A549 treated with CORT108297 at 1 μM for 4 hours (cell line): ENCODE measurements around the gene MAGEA1. TPM values are rescaled to one million over a fixed set of nuclear protein-coding genes. Genes with fewer than 3 reads are reported as not detected.

Source experiments
- total RNA-seq: library from RNA; stranded (reverse); fragments of 200-300 nt; extraction: Qiagen RNA extraction; gene quantifications from 5 replicates; pipeline ENCODE4 v1.2.3, GENCODE V29; 2022

Gene MAGEA1
- total RNA-seq, result 0.09 to 0.21 TPM (median 0.14 TPM) in 5 replicates

GRCh38 chrX:153179131-153179530, at the start of gene MAGEA1:
MAGEA1 (plus strand) TSS chrX:153179284; CDS start chrX:153182390, 3,106 bp downstream.

Other genes starting within 250 kb of the MAGEA1 start
- not detected in 5 replicates for gene PNMA5, start 185.2 kb upstream of the MAGEA1 start, total RNA-seq
- gene PNMA3, start 122.8 kb upstream of the MAGEA1 start, total RNA-seq, result 0.15 to 0.23 TPM (median 0.19 TPM) in 5 replicates
- gene PNMA6A, start 106.8 kb upstream of the MAGEA1 start, total RNA-seq, result 3.6 to 5.8 TPM (median 5.1 TPM) in 5 replicates
- gene PNMA6F, start 142.5 kb downstream of the MAGEA1 start, total RNA-seq, result not detected in 5 replicates
- 4.9 to 5.7 TPM (median 5.1 TPM) in 5 replicates for gene ZNF275, start 154.9 kb downstream of the MAGEA1 start, total RNA-seq
- gene PNMA6E, start 222.1 kb downstream of the MAGEA1 start, total RNA-seq, result 0.03 to 0.05 TPM (median 0.03 TPM) in 3 of 5 replicates, not detected in the others
- gene ZFP92, start 232.2 kb downstream of the MAGEA1 start, total RNA-seq, result 0.35 to 0.65 TPM (median 0.60 TPM) in 5 replicates